Transverse colon (tissue), 4 donors: ENCODE data around the gene TREM2. TPM values are rescaled to one million over a fixed set of nuclear protein-coding genes. Genes with fewer than 3 reads are reported as not detected.

Experiments used
- DNase-seq: peaks from one replicate; pipeline ENCODE4 v3.0.0-alpha.2; 2019
- H3K27ac ChIP-seq, 4 donors: fragments of 200-600 bp; sonication (generic); 2 replicates each; pipeline ENCODE4 v1.5.1; 2016 to 2018; ENCODE audit warnings: inconsistent platforms in 4 of 4
- H3K27me3 ChIP-seq: fragments of 200-600 bp; sonication (generic); 2 replicates; pipeline ENCODE4 v1.5.1; 2017; ENCODE audit warnings: inconsistent platforms
- H3K36me3 ChIP-seq, 4 donors: fragments of 200-600 bp; sonication (generic); 2 replicates each; pipeline ENCODE4 v1.5.1; 2017 to 2019; ENCODE audit warnings: inconsistent platforms in 4 of 4
- H3K4me1 ChIP-seq, 4 donors: fragments of 200-600 bp; sonication (generic); 2 replicates each; pipeline ENCODE4 v1.5.1; 2017 to 2020; ENCODE audit warnings: inconsistent platforms in 4 of 4
- H3K4me3 ChIP-seq, 4 donors: fragments of 200-600 bp; sonication (generic); 1 replicate in 1 of 4; 2 replicates in 3 of 4; pipeline versions ENCODE4 v1.5.1 to v1.6.1; 2017 to 2019; ENCODE audit warnings: inconsistent platforms in 4 of 4
- H3K9me3 ChIP-seq, 2 donors: fragments of 200-600 bp; sonication (generic); 2 replicates each; pipeline ENCODE4 v1.5.1; 2017 to 2019; ENCODE audit warnings: inconsistent platforms in 2 of 2
- CTCF ChIP-seq, 5 experiments: fragments of 200-600 bp in 3 of 5; fragments of 450-650 bp in 2 of 5; sonication (generic) in 3 of 5; IDR thresholded peaks; 1 replicate in 2 of 5; 2 replicates in 3 of 5; pipeline ENCODE4 v1.5.1; 2016 to 2017; ENCODE audit warnings: antibody characterized with exemption in 5 of 5, inconsistent platforms in 3 of 5, mild to moderate bottlenecking in 2 of 5, moderate library complexity in 1 of 5
- EP300 ChIP-seq: sonication (generic); formaldehyde crosslinking; IDR thresholded peaks from one replicate; pipeline ENCODE4 v1.6.1; 2017; ENCODE audit warnings: antibody characterized with exemption, low read depth
- POLR2A ChIP-seq: fragments of 450-650 bp; IDR thresholded peaks from one replicate; pipeline ENCODE4 v1.6.1; 2016; ENCODE audit warnings: antibody characterized with exemption, mild to moderate bottlenecking, moderate library complexity
- POLR2AphosphoS5 ChIP-seq, 3 donors: sonication (generic); formaldehyde crosslinking; IDR thresholded peaks; one replicate each; pipeline ENCODE4 v1.6.1; 2016; ENCODE audit warnings: antibody characterized with exemption in 3 of 3
- WGBS, 2 donors: methylation state at CpG; one replicate each; pipeline ENCODE4 v1.1.5; 2018; ENCODE audit warnings: low coverage in 1 of 2; 5-methylcytosine and 5-hydroxymethylcytosine counted together
- in situ Hi-C, 4 donors: fragments of 200-750 bp; cut with MboI; loops; one replicate each; pipeline versions ENCODE4 v1.15.0 to v1.15.1; 2017; ENCODE audit warnings: low sequenced_read_pairs in 3 of 4, low pct_ligation_motif_present in 1 of 4, low pct_unique_long_range_greater_than_20kb in 1 of 4
- intact Hi-C: fragments of 100-400 bp; cut with DNase I; formaldehyde crosslinking; loops from one replicate; pipeline ENCODE4 v1.15.1; 2023; ENCODE audit warnings: low total_unique reads
- total RNA-seq, 4 donors: library from RNA; depleted of rRNA; stranded (reverse); fragments of >200 nt; gene quantifications; one replicate each; pipeline ENCODE4 v1.1.0, GENCODE V29; 2016

The TREM2 gene
- total RNA-seq, 4 donors from 2014 or later = 1.5 TPM; not detected in 3

- in situ Hi-C loops (no loop called here), intact Hi-C loops (no loop called here)
- DNase-seq = no peak
- TF ChIP-seq POLR2AphosphoS5 (IDR thresholded peaks at IDR 0.05) = no peak
- no peak for TF ChIP-seq CTCF (IDR thresholded peaks at IDR 0.05)
- no peak for TF ChIP-seq EP300
- TF ChIP-seq POLR2A = no peak
- H3K27me3 ChIP-seq = no peaks in the 10 kb centered on the region
- no peaks in the 10 kb centered on the region for H3K4me1 ChIP-seq
- no peaks in the 10 kb centered on the region for H3K36me3 ChIP-seq
- H3K27ac ChIP-seq = no peak overlapping the region
- 82 to 97% methylated on average over 3 to 6 of the region's 6 CpGs for WGBS, 2 donors
- no peaks in the 10 kb centered on the region for H3K9me3 ChIP-seq
- H3K4me3 ChIP-seq = no peak overlapping the region
Measured at GRCh38 chr6:41156771-41157170, 6.1 kb downstream of the TREM2 start.

GRCh38 chr6:41156001-41156400, 6.9 kb downstream of the TREM2 start:
- intact Hi-C loops (no loop called here), in situ Hi-C loops (no loop called here)
- Histone ChIP-seq H3K36me3 (no peaks in the 10 kb centered on the region), H3K27me3 (no peaks in the 10 kb centered on the region), H3K4me1 (no peaks in the 10 kb centered on the region), H3K9me3 (no peaks in the 10 kb centered on the region), H3K27ac (no peak overlapping the region), H3K4me3 (no peak overlapping the region)
- no peak for DNase-seq
- no peak for TF ChIP-seq POLR2AphosphoS5 (IDR thresholded peaks at IDR 0.05)
- TF ChIP-seq EP300 = no peak
- TF ChIP-seq POLR2A = no peak
- TF ChIP-seq CTCF (IDR thresholded peaks at IDR 0.05) = no peak
- WGBS, 2 donors = 65 to 88% methylated on average over 4 of the region's 4 CpGs

GRCh38 chr6:41155132-41155805, 7.6 kb downstream of the TREM2 start:
- 43 to 45% methylated on average over 6 to 7 of the region's 7 CpGs for WGBS, 2 donors
- Histone ChIP-seq H3K27me3 (no peaks in the 10 kb centered on the region), H3K36me3 (no peaks in the 10 kb centered on the region), H3K4me3 (no peak overlapping the region), H3K4me1 (no peaks in the 10 kb centered on the region), H3K9me3 (no peaks in the 10 kb centered on the region), H3K27ac (no peak overlapping the region)
- intact Hi-C loops = no loop called here
- TF ChIP-seq CTCF (IDR thresholded peaks at IDR 0.05) (no peak), POLR2A (no peak), POLR2AphosphoS5 (IDR thresholded peaks at IDR 0.05) (no peak), EP300 (no peak)
- no peak for DNase-seq
- in situ Hi-C loops = no loop called here

- TF ChIP-seq POLR2A = no peak
- no peak for TF ChIP-seq CTCF (IDR thresholded peaks at IDR 0.05)
- no peak for TF ChIP-seq EP300
- Histone ChIP-seq H3K27me3 (no peaks in the 10 kb centered on the region), H3K27ac (no peak within 1 kb of the TSS), H3K36me3 (no peaks in the 10 kb centered on the region), H3K4me3 (no peak within 1 kb of the TSS), H3K4me1 (no peaks in the 10 kb centered on the region), H3K9me3 (no peaks in the 10 kb centered on the region)
- in situ Hi-C loops (no loop called here), intact Hi-C loops (no loop called here)
- DNase-seq = no peak
- WGBS, 2 donors = 20 to 58% methylated on average over 1 to 5 of the region's 5 CpGs
Measured at GRCh38 chr6:41153992-41154625, 8.8 kb downstream of the TREM2 start, which contains the start of gene TREML1. TSS of gene TREML1 (minus strand) at chr6:41154347. CDS start at chr6:41154288, 59 bp downstream.
